ENCODE results near the gene PRRC2A. TPM values are rescaled to one million over a fixed set of nuclear protein-coding genes. Genes with fewer than 3 reads are reported as not detected.
"Not testable (repeated sequence)": the region's sequence is repeated elsewhere in the genome, so short reads cannot be mapped to it uniquely, and the experiment has no call there.

The PRRC2A gene
- total RNA-seq, 1 experiment from 2014 or later = 509 TPM

DNA sequence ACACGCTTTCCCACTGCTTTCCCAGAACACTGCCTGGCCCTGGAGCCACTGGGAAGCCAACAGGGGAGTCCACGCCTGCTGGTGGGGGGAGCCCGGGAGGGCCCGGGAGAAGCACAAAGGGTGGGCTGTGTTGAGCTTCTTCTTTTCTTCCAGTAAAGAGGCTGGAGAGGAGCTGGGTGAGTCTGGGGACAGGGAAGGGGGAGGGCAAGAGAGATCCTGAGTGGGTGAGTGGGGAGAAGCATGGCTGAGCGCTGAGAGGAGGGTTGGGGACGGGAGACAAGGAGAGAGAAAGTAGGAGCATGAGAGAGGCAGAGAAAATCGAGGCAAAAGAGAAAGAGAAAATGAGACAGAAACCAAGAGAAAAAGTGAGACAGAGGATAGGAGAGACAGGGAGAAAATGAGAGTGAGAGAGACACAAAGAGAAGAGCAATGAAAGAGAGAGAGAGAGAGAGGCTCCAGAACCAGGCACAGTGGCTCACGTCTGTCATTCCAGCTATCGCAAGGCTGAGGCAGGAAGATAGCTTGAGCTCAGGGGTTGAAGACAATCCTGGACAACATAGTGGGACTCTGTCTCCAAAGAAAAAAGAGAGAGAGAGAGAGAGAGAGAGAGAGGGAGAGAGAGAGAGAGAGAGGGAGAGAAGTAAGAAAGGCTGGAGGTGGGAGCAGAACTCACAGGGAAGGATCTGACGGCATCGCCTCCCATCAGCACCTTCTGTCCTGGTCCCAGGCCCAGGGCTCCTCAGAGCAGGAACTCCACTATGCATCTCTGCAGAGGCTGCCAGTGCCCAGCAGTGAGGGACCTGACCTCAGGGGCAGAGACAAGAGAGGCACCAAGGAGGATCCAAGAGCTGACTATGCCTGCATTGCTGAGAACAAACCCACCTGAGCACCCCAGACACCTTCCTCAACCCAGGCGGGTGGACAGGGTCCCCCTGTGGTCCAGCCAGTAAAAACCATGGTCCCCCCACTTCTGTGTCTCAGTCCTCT lies 32.4 kb upstream of the PRRC2A start:
- no peak for DNase-seq
- peaks cover 31% of the 10 kb centered on the region for H3K27me3 Mint-ChIP-seq (ENCODE audit: unreplicated experiment)
- CTCF ChIA-PET = interaction anchor here (0.6 to 2.1 kb wide), 5 partner anchors 8 to 294 kb away, joined by 3 to 10 read pairs (median 4); no protein-coding TSS in a partner anchor
- H3K27ac Mint-ChIP-seq (ENCODE audit: unreplicated experiment) = no peak overlapping the region
- intact Hi-C loops (cut with micrococcal nuclease; ENCODE audit: unreplicated experiment) = no loop called here
- H3K4me3 Mint-ChIP-seq (ENCODE audit: low read depth, unreplicated experiment) = no peak overlapping the region
- TF ChIP-seq, protein P1, sequence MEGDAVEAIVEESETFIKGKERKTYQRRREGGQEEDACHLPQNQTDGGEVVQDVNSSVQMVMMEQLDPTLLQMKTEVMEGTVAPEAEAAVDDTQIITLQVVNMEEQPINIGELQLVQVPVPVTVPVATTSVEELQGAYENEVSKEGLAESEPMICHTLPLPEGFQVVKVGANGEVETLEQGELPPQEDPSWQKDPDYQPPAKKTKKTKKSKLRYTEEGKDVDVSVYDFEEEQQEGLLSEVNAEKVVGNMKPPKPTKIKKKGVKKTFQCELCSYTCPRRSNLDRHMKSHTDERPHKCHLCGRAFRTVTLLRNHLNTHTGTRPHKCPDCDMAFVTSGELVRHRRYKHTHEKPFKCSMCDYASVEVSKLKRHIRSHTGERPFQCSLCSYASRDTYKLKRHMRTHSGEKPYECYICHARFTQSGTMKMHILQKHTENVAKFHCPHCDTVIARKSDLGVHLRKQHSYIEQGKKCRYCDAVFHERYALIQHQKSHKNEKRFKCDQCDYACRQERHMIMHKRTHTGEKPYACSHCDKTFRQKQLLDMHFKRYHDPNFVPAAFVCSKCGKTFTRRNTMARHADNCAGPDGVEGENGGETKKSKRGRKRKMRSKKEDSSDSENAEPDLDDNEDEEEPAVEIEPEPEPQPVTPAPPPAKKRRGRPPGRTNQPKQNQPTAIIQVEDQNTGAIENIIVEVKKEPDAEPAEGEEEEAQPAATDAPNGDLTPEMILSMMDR (IDR thresholded peaks at IDR 0.05; ENCODE audit: unreplicated experiment) = no peak
- no peaks in the 10 kb centered on the region for H3K9me3 Mint-ChIP-seq (ENCODE audit: low read depth, unreplicated experiment)
- H3K4me1 Mint-ChIP-seq (ENCODE audit: low read depth, unreplicated experiment) = no peaks in the 10 kb centered on the region
- BruUV-seq (replicated peaks) = no TSS peak
- no peaks in the 10 kb centered on the region for H3K36me3 Mint-ChIP-seq (ENCODE audit: insufficient read depth, unreplicated experiment)

DNA sequence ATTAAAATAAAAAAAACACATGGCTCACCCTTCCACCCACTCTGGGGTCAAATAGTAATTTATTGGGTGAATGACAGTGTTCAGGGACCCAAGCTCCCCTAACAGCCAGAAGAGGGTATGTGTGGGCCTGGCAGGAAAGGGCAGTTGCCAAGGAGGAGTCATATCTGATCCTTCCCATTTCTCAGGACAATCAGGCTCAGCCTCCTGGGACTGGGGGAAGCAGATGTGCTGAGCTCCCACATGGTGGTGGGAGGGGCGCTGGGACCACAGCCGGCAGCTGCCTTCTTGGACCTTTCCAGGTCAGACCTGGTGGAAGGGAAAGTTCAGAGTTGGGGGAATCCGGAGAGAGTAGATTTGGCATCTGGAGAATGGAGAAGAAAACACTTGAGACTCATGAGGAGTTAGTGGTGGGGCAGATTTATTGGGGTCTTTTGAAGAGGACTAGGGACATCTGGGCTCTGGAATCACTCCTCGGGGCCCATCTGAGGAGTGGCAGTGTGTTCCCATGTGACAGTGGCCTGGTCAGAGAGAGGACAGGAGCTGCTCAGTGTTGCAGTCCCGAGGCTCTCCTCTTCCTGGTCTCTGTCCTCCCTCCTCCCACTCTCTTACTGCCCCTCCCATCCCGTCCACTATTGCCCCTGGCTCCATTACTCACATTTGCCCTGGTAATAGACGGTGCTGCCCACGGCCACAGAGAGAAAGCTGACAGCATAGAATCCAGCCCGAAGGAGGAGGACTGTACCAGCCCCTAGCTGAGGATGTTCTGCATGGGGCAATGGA lies 31.5 kb upstream of the PRRC2A start:
- peaks cover 31% of the 10 kb centered on the region for H3K27me3 Mint-ChIP-seq (ENCODE audit: unreplicated experiment)
- H3K27ac Mint-ChIP-seq (ENCODE audit: unreplicated experiment) = no peak overlapping the region
- CTCF ChIA-PET = interaction anchor here (1.5 kb wide), 1 partner anchor 12 kb away, joined by 5 read pairs; no protein-coding TSS in a partner anchor
- H3K9me3 Mint-ChIP-seq (ENCODE audit: low read depth, unreplicated experiment) = no peaks in the 10 kb centered on the region
- no peak overlapping the region for H3K4me3 Mint-ChIP-seq (ENCODE audit: low read depth, unreplicated experiment)
- no TSS peak for BruUV-seq (replicated peaks)
- intact Hi-C loops (cut with micrococcal nuclease; ENCODE audit: unreplicated experiment) = no loop called here
- TF ChIP-seq, protein P1 (IDR thresholded peaks at IDR 0.05; ENCODE audit: unreplicated experiment) = no peak
- no peaks in the 10 kb centered on the region for H3K4me1 Mint-ChIP-seq (ENCODE audit: low read depth, unreplicated experiment)
- DNase-seq = no peak
- no peaks in the 10 kb centered on the region for H3K36me3 Mint-ChIP-seq (ENCODE audit: insufficient read depth, unreplicated experiment)

DNA sequence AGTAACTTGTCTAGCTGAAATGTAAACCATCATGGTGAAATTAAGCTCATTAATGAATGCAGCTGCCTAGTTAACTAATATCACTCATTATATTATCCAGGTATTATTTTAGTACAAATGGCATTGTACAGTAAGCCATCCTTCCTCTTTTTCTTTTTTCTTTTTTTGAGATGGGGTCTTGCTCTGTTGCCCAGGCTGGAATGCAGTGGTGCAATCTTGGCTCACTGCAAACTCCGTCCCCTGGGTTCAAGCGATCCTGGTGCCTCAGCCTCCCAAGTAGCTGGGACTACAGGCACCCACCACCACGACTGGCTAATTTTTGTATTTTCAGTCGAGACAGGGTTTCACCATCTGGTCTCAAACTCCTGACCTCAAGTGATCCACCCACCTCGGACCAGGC lies 29.8 kb upstream of the PRRC2A start:
- DNase-seq; BruUV-seq (replicated peaks); H3K4me3 Mint-ChIP-seq (ENCODE audit: low read depth, unreplicated experiment); H3K36me3 Mint-ChIP-seq (ENCODE audit: insufficient read depth, unreplicated experiment); H3K4me1 Mint-ChIP-seq (ENCODE audit: low read depth, unreplicated experiment); intact Hi-C loops (cut with micrococcal nuclease; ENCODE audit: unreplicated experiment); H3K27ac Mint-ChIP-seq (ENCODE audit: unreplicated experiment); H3K9me3 Mint-ChIP-seq (ENCODE audit: low read depth, unreplicated experiment): not testable (repeated sequence)
- CTCF ChIA-PET = interaction anchor here (1.5 kb wide), 1 partner anchor 14 kb away, joined by 5 read pairs; no protein-coding TSS in a partner anchor
- peaks cover 31% of the 10 kb centered on the region for H3K27me3 Mint-ChIP-seq (ENCODE audit: unreplicated experiment)

DNA sequence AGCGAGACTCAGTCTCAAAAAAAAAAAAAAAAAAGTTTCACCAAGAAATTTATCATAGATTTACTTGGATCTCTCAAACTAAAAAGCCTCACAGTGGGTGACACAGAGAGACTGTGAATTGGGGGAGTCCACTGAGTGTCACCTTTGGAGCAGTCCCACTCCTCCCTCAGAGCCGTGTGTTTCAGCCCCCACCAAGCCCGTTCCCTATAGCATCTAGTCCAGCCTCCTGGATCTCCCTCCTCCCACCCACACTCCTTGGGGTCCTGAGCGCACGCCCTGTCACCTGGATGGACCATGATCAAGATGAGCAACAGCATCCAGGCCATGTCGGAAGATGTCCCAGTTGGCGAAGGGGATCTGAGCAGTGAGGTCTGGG lies 28.1 kb upstream of the PRRC2A start:
- no TSS peak for BruUV-seq (replicated peaks)
- Mint-ChIP-seq H3K36me3 (ENCODE audit: insufficient read depth, unreplicated experiment) (no peaks in the 10 kb centered on the region), H3K27ac (ENCODE audit: unreplicated experiment) (no peak overlapping the region), H3K9me3 (ENCODE audit: low read depth, unreplicated experiment) (no peaks in the 10 kb centered on the region), H3K4me3 (ENCODE audit: low read depth, unreplicated experiment) (no peak overlapping the region), H3K27me3 (ENCODE audit: unreplicated experiment) (peaks cover 23% of the 10 kb centered on the region), H3K4me1 (ENCODE audit: low read depth, unreplicated experiment) (no peaks in the 10 kb centered on the region)
- TF ChIP-seq, protein P1 (IDR thresholded peaks at IDR 0.05; ENCODE audit: unreplicated experiment) = no peak
- CTCF ChIA-PET = interaction anchor here (0.7 to 1.7 kb wide), 2 partner anchors 44 to 360 kb away, joined by 4 to 8 read pairs; partner anchors contain the start of gene NFKBIL1
- no peak for DNase-seq
- intact Hi-C loops (cut with micrococcal nuclease; ENCODE audit: unreplicated experiment) = no loop called here

Measured in Calu3 (cell line).